PFSK-1 (cell line): ENCODE results near the gene FNTB.

Experiments used
- FOXP2 ChIP-seq: optimal IDR thresholded peaks from 2 replicates; pipeline ENCODE3; 2011; ENCODE audit warnings: borderline replicate concordance, control low read depth, inconsistent platforms; ENCODE audit not compliant: insufficient read depth; ENCODE audit errors: extremely low read length, extremely low read depth
- POLR2AphosphoS5 ChIP-seq: IDR thresholded peaks from 2 replicates; pipeline ENCODE4 v1.6.1; 2012; ENCODE audit warnings: low read depth, mild to moderate bottlenecking, control low read depth, low read length, moderate library complexity
- REST ChIP-seq, 2 experiments: IDR thresholded peaks; 2 replicates each; pipeline versions ENCODE4 v1.6.1 to v1.8.0; 2011 to 2012; ENCODE audit warnings: low read depth in 2 of 2, low read length in 2 of 2, control low read depth in 1 of 2, inconsistent platforms in 1 of 2, mild to moderate bottlenecking in 1 of 2, moderate library complexity in 1 of 2; ENCODE audit not compliant: insufficient read depth in 1 of 2
- TAF1 ChIP-seq: IDR thresholded peaks from 2 replicates; pipeline ENCODE4 v1.6.1; 2012; ENCODE audit warnings: low read length, control low read depth, borderline replicate concordance; ENCODE audit not compliant: insufficient read depth

DNA sequence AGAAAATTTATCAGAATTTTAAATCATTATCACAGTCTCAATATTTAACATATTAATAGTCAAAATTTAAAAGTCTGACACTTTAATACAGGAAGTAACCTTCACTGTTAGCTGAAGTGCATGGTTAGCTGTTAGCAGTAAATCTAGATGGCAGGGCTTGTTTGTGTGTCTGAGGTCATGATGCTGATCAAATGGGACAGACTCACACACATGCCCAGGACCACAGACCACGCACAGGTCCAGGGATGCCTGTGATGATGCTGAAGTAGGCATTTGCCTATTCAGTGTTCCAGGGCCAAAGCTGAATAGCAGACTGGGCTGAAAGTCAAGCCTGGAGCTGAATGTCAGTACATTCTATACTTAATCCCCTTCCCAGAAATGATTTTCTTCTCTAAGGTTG, 20.5 kb downstream of the FNTB start:
- TF ChIP-seq TAF1 = no peak
- no peak for TF ChIP-seq POLR2AphosphoS5
- TF ChIP-seq REST (IDR thresholded peaks at IDR 0.05; ENCODE audit: insufficient read depth in 1 of 2, low read depth in 2 of 2, low read length in 2 of 2) = no peak
- TF ChIP-seq FOXP2 = no peak
